Skeletal muscle tissue (tissue), 4 donors: ENCODE measurements around the gene PXDC1. TPM values are rescaled to one million over a fixed set of nuclear protein-coding genes. Genes with fewer than 3 reads are reported as not detected.
"Not testable (repeated sequence)": the region's sequence is repeated elsewhere in the genome, so short reads cannot be mapped to it uniquely, and the experiment has no call there.

Experiments used
- H3K27ac ChIP-seq: one replicate; pipeline ENCODE4 v1.7.0; 2013; ENCODE audit warnings: mild to moderate bottlenecking, low read depth, low read length, inconsistent platforms
- H3K27me3 ChIP-seq, 3 donors: one replicate each; pipeline ENCODE4 v1.7.0; 2013; ENCODE audit warnings: low read length in 3 of 3; ENCODE audit not compliant: control insufficient read depth in 3 of 3, insufficient read depth in 3 of 3
- H3K36me3 ChIP-seq, 3 donors: one replicate each; pipeline ENCODE4 v1.7.0; 2013; ENCODE audit warnings: low read length in 3 of 3; ENCODE audit not compliant: control insufficient read depth in 3 of 3, insufficient read depth in 3 of 3
- H3K4me1 ChIP-seq, 3 donors: one replicate each; pipeline ENCODE4 v1.7.0; 2013; ENCODE audit warnings: low read length in 3 of 3, mild to moderate bottlenecking in 3 of 3; ENCODE audit not compliant: control insufficient read depth in 3 of 3, insufficient read depth in 3 of 3
- H3K4me3 ChIP-seq, 3 donors: one replicate each; pipeline ENCODE4 v1.7.0; 2013; ENCODE audit warnings: low read length in 3 of 3
- H3K9ac ChIP-seq, 3 donors: one replicate each; pipeline ENCODE4 v1.7.0; 2013; ENCODE audit warnings: low read length in 3 of 3, mild to moderate bottlenecking in 3 of 3, moderate library complexity in 2 of 3, low read depth in 1 of 3
- H3K9me3 ChIP-seq, 3 donors: one replicate each; pipeline ENCODE4 v1.7.0; 2013; ENCODE audit warnings: low read length in 3 of 3; ENCODE audit not compliant: control insufficient read depth in 3 of 3
- total RNA-seq: library from RNA; depleted of rRNA; stranded (reverse); fragments of >200 nt; gene quantifications from one replicate; pipeline ENCODE4 v1.2.3, GENCODE V29; 2014
- donor health status: Osteomylitis.

PXDC1 gene
- total RNA-seq, 1 donor from 2014 or later, result 14.1 TPM

DNA sequence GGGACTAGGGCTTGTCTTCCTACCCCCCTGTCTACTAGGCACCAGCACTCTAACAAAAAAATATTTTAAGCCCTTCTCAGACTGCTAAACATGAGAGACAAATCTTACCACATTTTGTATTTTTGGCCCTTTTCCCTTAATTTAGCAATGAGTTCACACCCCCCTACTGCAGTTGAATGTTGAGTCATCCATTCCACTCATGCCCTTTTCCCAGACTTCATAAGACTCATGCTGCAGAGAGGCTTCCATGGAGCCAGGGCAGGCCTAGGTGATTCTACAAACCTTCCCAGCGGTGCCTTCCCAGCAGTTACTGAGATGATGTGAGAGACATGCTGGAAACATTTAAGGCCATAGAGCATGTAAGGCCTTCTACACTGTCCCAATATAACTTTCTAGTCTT, 53.9 kb downstream of the PXDC1 start:
- no peaks in the 10 kb centered on the region for H3K27me3 ChIP-seq
- no peaks in the 10 kb centered on the region for H3K36me3 ChIP-seq
- no peaks in the 10 kb centered on the region for H3K9me3 ChIP-seq
- no peak overlapping the region for H3K27ac ChIP-seq
- H3K9ac ChIP-seq, result no peak overlapping the region
- peaks cover 0 to 3% (median 0%) of the 10 kb centered on the region in 3 donors for H3K4me1 ChIP-seq
- no peak overlapping the region for H3K4me3 ChIP-seq

DNA sequence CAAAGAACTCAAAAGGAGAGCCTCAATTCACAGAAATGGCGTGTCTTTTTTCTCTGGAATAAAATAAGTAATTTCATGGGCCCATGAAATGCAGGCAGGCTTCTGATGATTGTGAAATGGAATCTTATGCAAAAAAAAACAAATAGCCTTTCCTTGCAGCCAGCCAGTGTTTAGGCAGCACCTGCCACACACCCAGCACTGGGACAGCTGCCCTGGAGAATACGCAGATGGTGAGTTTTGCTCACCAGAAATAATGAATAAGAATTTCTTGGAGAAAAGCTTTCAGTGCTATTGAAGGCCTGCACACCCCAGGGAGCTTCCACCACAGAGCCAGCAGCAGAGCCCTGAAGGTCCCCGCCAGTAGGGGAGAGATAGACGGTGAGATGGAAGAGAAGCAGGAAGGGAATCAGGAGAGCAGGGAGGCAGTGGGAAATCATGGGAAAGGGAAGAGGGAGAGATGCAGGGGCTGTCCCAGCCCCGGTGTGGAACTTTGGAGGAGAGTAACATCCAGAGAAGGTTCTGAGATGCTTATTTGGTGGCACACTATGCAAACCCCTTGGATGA, 54.9 kb downstream of the PXDC1 start:
- H3K4me1 ChIP-seq, result peaks cover 0 to 3% (median 0%) of the 10 kb centered on the region in 3 donors
- H3K27ac ChIP-seq, result no peak overlapping the region
- H3K27me3 ChIP-seq, result no peaks in the 10 kb centered on the region
- H3K36me3 ChIP-seq, result no peaks in the 10 kb centered on the region
- no peak overlapping the region for H3K9ac ChIP-seq
- H3K4me3 ChIP-seq, result no peak overlapping the region
- H3K9me3 ChIP-seq, result no peaks in the 10 kb centered on the region

DNA sequence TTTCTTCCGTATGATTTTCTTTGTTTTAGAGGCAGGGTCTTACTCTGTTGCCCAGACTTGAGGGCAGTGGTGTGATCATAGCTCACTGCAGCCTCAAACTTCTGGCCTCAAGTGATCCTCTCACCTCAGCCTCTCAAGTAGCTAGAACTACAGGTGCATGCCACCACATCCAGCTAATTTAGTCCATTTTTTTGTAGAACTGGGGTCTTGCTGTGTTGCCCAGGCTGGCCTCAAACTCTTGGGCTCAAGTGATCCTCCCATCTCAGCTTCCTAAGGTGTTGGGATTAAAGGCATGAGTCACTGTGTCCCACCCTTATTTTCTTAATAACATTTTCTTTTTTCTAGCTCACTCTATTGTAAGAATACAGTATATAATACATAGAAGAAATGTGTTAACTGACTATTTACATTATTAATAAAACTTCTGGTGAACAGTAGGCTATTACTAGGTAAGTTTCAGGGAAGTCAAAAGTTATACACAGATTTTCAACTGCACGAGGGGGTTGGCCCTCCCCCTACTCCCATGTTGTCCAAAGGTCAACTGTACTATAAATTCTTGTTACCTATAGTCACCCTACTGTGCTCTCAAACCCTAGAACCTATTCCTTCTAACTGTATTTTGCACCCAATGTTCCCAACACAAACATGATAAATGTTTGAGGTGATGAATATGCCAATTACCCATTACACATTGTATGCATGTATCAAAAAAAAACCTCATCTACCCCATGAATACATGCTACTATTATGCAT, 56.3 kb downstream of the PXDC1 start:
- Histone ChIP-seq H3K9ac (no peak overlapping the region), H3K4me3 (no peak overlapping the region), H3K27me3 (no peaks in the 10 kb centered on the region), H3K4me1 (peaks cover 0 to 3% (median 0%) of the 10 kb centered on the region in 3 donors), H3K27ac (no peak overlapping the region), H3K36me3 (no peaks in the 10 kb centered on the region), H3K9me3 (no peaks in the 10 kb centered on the region)

DNA sequence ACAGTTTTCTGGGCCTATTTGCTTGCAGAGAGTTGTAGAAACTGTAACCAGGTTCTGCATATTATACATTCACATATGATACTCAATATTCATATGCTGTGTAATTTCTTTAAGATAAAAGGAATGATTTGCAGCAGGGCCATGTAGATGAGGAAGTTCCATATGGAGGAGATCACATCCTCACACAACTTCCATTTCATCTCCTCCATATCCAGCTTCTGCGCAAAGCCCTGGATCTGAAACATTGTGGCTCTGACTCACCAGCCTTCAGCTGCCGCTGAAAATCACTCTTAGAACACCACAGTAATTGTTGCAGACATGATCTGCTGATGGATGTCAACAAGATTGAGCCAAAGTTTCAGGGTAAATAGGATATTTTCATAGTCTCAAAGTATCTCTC, 57.7 kb downstream of the PXDC1 start:
- Histone ChIP-seq H3K9ac (no peak overlapping the region), H3K4me3 (no peak overlapping the region), H3K27ac (no peak overlapping the region), H3K9me3 (no peaks in the 10 kb centered on the region), H3K27me3 (no peaks in the 10 kb centered on the region), H3K4me1 (peaks cover 0 to 3% (median 0%) of the 10 kb centered on the region in 3 donors), H3K36me3 (no peaks in the 10 kb centered on the region)

DNA sequence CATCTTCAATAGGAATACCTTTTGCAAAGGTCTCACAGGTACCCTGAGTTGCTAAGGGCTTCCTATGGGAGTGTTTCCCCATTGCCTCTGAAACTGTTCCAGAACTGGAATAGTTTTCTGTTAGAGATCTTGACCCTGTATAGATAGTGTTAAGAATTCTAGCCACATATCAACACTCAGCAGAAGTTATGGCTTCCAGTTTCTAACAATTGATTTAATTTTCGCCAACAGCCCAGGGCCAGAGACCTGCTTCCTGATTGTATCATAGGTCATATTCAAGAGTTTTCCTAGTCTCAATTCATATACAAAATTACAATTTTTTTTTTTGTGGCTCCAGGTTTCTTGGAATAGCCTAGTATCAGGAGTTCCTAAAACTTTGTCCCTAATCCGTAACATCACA, 61.0 kb downstream of the PXDC1 start:
- H3K4me1 ChIP-seq, result no peaks in the 10 kb centered on the region
- H3K9me3 ChIP-seq, result no peaks in the 10 kb centered on the region
- no peak overlapping the region for H3K9ac ChIP-seq
- H3K4me3 ChIP-seq, result no peak overlapping the region
- H3K27me3 ChIP-seq, result no peaks in the 10 kb centered on the region
- no peaks in the 10 kb centered on the region for H3K36me3 ChIP-seq
- H3K27ac ChIP-seq, result no peak overlapping the region

DNA sequence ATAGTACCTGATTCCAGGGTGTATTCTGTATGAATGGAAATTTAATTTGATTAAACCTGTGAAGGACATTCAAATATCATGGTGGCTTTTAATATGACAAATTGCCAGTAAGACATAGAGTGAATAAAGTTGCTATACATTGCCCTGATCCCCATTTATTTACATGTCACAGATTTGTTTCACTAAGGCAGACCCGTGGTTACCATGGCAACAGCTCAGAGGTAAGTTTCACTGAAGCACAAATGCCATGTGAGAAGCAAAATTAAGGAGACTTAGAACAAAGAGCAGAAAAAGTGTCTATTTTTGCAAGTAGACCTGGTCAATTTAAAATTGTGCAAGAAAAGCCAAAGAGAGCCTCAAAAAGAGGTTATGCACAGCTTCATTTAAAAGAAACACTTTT, 63.7 kb downstream of the PXDC1 start:
- no peak overlapping the region for H3K4me3 ChIP-seq
- no peaks in the 10 kb centered on the region for H3K4me1 ChIP-seq
- H3K9ac ChIP-seq, result no peak overlapping the region

DNA sequence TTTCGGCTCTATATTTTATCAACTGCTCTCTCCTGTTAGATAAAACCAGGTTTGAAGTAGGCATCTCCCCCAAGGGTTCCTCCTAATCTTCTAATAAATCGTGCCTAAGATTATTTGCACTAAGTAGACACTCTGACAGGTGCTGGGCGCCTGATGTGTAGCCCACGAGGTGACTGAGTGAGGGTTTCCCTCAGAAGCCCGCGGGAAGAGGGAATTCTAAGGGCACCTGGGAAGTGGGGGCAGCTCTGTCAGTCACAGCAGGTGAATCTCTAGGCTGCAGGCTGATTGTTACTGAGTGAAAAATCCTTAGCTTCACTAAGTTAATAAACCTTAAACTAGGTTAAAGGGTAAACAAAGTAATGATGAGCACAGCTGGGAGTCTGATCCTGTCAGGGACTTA, 68.2 kb downstream of the PXDC1 start:
- Histone ChIP-seq H3K9me3 (peaks cover 0 to 7% (median 2%) of the 10 kb centered on the region in 3 donors), H3K36me3 (no peaks in the 10 kb centered on the region), H3K4me1 (no peaks in the 10 kb centered on the region), H3K27ac (no peak overlapping the region), H3K4me3 (no peak overlapping the region), H3K9ac (no peak overlapping the region), H3K27me3 (no peaks in the 10 kb centered on the region)

More for the DNA sequence above, 63.7 kb downstream of the PXDC1 start:
- H3K36me3 ChIP-seq, result no peaks in the 10 kb centered on the region
- H3K27me3 ChIP-seq, result no peaks in the 10 kb centered on the region
- H3K9me3 ChIP-seq, result no peaks in the 10 kb centered on the region
- H3K27ac ChIP-seq, result no peak overlapping the region

DNA sequence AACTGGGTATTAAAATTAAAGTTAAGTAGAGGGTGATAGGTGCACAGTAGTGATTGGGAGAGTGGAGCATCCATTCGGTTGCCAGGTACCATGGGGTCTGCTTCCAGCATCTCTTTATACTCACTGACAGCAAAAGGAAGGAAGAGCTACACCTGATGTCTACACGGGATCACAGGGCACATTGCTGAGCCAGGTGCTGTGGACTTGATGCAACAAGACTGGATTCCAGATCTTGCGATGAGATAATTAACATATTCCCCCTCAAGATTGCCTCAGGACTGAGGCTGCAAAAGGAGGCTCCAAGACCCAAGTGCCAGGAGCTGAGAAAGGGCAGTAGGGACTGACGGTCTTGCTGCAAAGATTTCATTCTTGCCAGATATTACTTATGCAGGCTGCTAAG, 72.6 kb downstream of the PXDC1 start:
- H3K27me3 ChIP-seq, result no peaks in the 10 kb centered on the region
- no peaks in the 10 kb centered on the region for H3K36me3 ChIP-seq
- H3K9ac ChIP-seq, result no peak overlapping the region
- H3K4me1 ChIP-seq, result no peaks in the 10 kb centered on the region
- H3K4me3 ChIP-seq, result no peak overlapping the region
- no peak overlapping the region for H3K27ac ChIP-seq
- H3K9me3 ChIP-seq, result peaks cover 0 to 9% (median 2%) of the 10 kb centered on the region in 3 donors

DNA sequence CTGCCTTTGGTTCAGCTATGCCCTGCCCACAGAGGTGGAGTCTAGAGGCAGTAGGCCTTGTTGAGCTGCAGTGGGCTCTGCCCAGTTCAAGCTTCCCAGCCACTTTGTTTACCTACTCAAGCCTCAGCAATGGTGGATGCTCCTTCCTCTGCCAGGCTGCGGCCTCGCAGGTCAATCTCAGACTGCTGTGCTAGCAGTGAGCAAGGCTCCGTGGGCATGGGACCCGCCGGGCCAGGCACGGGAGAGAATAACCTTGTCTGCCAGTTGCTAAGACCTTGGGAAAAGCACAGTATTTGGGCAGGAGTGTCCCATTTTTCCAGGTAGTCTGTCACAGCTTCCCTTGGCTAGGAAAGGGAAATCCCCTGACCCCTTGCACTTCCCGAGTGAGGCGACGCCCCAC, 73.8 kb downstream of the PXDC1 start:
- not testable (repeated sequence) for H3K27ac ChIP-seq, H3K4me3 ChIP-seq, H3K4me1 ChIP-seq, H3K27me3 ChIP-seq, H3K9me3 ChIP-seq, H3K36me3 ChIP-seq, H3K9ac ChIP-seq

DNA sequence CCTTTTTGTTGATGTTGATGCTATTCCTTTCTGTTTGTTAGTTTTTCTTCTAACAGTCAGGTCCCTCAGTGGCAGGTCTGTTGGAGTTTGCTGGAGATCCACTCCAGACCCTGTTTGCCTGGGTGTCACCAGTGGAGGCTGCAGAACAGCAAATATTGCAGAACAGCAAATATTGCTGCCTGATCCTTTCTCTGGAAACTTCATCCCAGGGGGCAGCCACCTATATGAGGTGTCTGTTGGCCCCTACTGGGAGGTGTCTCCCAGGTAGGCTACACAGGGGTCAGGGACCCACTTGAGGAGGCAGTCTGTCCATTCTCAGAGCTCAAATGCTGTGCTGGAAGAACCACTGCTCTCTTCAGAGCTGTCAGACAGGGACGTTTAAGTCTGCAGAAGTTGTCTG, 74.2 kb downstream of the PXDC1 start:
- not testable (repeated sequence) for H3K27me3 ChIP-seq, H3K27ac ChIP-seq, H3K9me3 ChIP-seq, H3K4me1 ChIP-seq, H3K4me3 ChIP-seq, H3K36me3 ChIP-seq, H3K9ac ChIP-seq
